Sigmoid colon (tissue), 7 donors: ENCODE data around the gene BOLA2. TPM values are rescaled to one million over a fixed set of nuclear protein-coding genes. Genes with fewer than 3 reads are reported as not detected.
"Not testable (repeated sequence)": the region's sequence is repeated elsewhere in the genome, so short reads cannot be mapped to it uniquely, and the experiment has no call there.

ENCODE experiments used
- DNase-seq: peaks from one replicate; pipeline ENCODE4 v3.0.0-alpha.2; 2019
- H3K27ac ChIP-seq, 4 donors: fragments of 200-600 bp; sonication (generic); one replicate each; pipeline ENCODE4 v1.5.1; 2016 to 2019; ENCODE audit warnings: mild to moderate bottlenecking in 1 of 4
- H3K27me3 ChIP-seq, 3 donors: fragments of 200-600 bp; sonication (generic); one replicate each; pipeline ENCODE4 v1.5.1; 2019; ENCODE audit warnings: mild to moderate bottlenecking in 1 of 3
- H3K36me3 ChIP-seq, 4 donors: fragments of 200-600 bp; sonication (generic); one replicate each; pipeline ENCODE4 v1.5.1; 2016 to 2019
- H3K4me1 ChIP-seq, 4 donors: fragments of 200-600 bp; sonication (generic); one replicate each; pipeline ENCODE4 v1.5.1; 2017 to 2019
- H3K4me3 ChIP-seq, 4 donors: fragments of 200-600 bp; sonication (generic); one replicate each; pipeline ENCODE4 v1.5.1; 2017 to 2019; ENCODE audit warnings: mild to moderate bottlenecking in 2 of 4, moderate library complexity in 1 of 4
- H3K9me3 ChIP-seq, 4 donors: fragments of 200-600 bp in 3 of 4; sonication (generic) in 3 of 4; one replicate each; pipeline versions ENCODE4 v1.5.1 to v1.6.1; 2013 to 2019
- WGBS, 2 donors: extraction: QIAGEN DNeasy Blood & Tissue Kit; methylation state at CpG; one replicate each; pipeline ENCODE4 v1.1.7; 2013; 5-methylcytosine and 5-hydroxymethylcytosine counted together
- intact Hi-C: fragments of 100-400 bp; cut with DNase I; formaldehyde crosslinking; loops from one replicate; pipeline ENCODE4 v1.15.1; 2023
- polyA plus RNA-seq, 3 donors: library from polyadenylated mRNA; stranded (reverse); fragments of 200-250 nt; gene quantifications; one replicate each; pipeline ENCODE4 v1.2.3, GENCODE V29; 2013
- total RNA-seq, 4 donors: library from RNA; depleted of rRNA; stranded (reverse); fragments of >200 nt; gene quantifications; one replicate each; pipeline ENCODE4 v1.1.0, GENCODE V29; 2016
- donor health status: healthy with polysubstance abuse.
- donor health status: Bipolar disorder and iron deficiency.
- donor health status: healthy.

Gene BOLA2
- total RNA-seq (10 to 100 TPM in 3 of 4 donors, 1 to 10 TPM in 1; 9.4 to 17.1 (median 13.2) TPM), polyA plus RNA-seq (10 to 100 TPM; 32.4 to 39.1 (median 36.6) TPM)

- H3K9me3 ChIP-seq, H3K27ac ChIP-seq, H3K4me3 ChIP-seq, DNase-seq, H3K4me1 ChIP-seq, H3K36me3 ChIP-seq, H3K27me3 ChIP-seq, intact Hi-C loops: not testable (repeated sequence)
- no CpG with 5 or more reads among the region's 33 CpGs for WGBS, 2 donors
These were observed at the start of gene BOLA2, which contains the start of gene SLX1B for GRCh38 chr16:29454269-29454668. TSS of gene BOLA2 (minus strand) at chr16:29454351. CDS start at chr16:29454253, 98 bp downstream. TSS of gene SLX1B (plus strand) at chr16:29454533.

DNA sequence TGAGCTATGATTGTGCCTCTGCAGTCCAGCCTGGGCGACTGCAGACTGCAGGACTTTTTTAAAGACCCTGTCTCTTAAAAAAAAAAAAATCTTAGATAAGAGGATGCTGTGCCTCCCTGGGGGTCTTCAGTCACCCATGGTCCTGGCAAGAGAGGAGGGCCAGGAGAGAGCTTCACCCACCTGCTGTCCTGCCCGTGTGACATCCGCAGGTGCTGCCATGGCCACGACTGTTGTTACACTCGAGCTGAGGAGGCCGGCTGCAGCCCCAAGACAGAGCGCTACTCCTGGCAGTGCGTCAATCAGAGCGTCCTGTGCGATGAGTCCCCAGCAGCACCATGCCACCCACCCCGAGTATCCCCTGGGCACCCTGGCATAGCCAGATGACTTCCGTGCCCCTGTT is 28.1 kb upstream of the BOLA2 start:
- DNase-seq: peak; percentile 21
- H3K9me3 ChIP-seq, H3K4me1 ChIP-seq, H3K36me3 ChIP-seq, intact Hi-C loops, H3K27ac ChIP-seq, H3K4me3 ChIP-seq, H3K27me3 ChIP-seq: not testable (repeated sequence)
- WGBS, 2 donors: 84 to 88% methylated on average over 6 to 7 of the region's 12 CpGs

DNA sequence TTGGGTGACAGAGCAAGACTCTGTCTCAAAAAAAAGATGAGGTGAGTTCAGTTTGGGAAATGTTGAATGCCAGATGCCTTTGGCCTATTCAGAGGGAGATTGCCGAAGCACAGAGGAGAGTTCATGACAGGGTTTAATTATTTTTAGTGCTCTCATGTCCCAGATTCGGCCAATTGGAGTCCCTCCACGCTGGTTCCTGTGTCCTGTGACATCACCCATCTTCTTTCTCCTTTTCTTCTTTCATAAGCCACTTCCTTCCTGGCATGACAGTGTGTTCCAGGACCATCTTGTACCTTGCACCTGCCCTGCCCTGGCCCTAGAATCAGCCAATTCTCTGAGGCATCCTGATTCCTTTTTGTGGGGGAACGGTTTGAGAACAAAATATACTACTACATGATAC is 17.9 kb upstream of the BOLA2 start:
- H3K4me3 ChIP-seq, intact Hi-C loops: not testable (repeated sequence)

GRCh38 chr16:29469660-29470059 is 15.5 kb upstream of the BOLA2 start:
- intact Hi-C loops, H3K4me3 ChIP-seq, H3K4me1 ChIP-seq, H3K27me3 ChIP-seq, H3K9me3 ChIP-seq, H3K36me3 ChIP-seq: not testable (repeated sequence)
- WGBS, 2 donors: 14 to 36% methylated on average over 5 to 6 of the region's 6 CpGs
- DNase-seq: peak; percentile 80
- H3K27ac ChIP-seq: peak overlapping the region in 2 of 4 donors; percentile 43 to 55

More for the DNA sequence above, 17.9 kb upstream of the BOLA2 start:
- H3K27me3 ChIP-seq, H3K9me3 ChIP-seq, H3K27ac ChIP-seq, DNase-seq, H3K36me3 ChIP-seq, H3K4me1 ChIP-seq: not testable (repeated sequence)
- WGBS, 2 donors: no CpG with 5 or more reads among the region's 4 CpGs

- intact Hi-C loops, H3K4me1 ChIP-seq, H3K36me3 ChIP-seq, H3K9me3 ChIP-seq, H3K27ac ChIP-seq, H3K27me3 ChIP-seq, H3K4me3 ChIP-seq, DNase-seq: not testable (repeated sequence)
- WGBS, 2 donors: no CpG with 5 or more reads among the region's 10 CpGs
These were observed 13.7 kb upstream of the BOLA2 start for GRCh38 chr16:29467654-29468366.

- H3K4me3 ChIP-seq, H3K27me3 ChIP-seq, H3K27ac ChIP-seq, H3K9me3 ChIP-seq, DNase-seq, H3K4me1 ChIP-seq, H3K36me3 ChIP-seq, intact Hi-C loops: not testable (repeated sequence)
- WGBS, 2 donors: no CpG with 5 or more reads among the region's 33 CpGs
These were observed 12.8 kb upstream of the BOLA2 start for GRCh38 chr16:29466904-29467303.

- H3K4me1 ChIP-seq, DNase-seq, H3K9me3 ChIP-seq, H3K36me3 ChIP-seq, intact Hi-C loops, H3K27ac ChIP-seq, H3K4me3 ChIP-seq, H3K27me3 ChIP-seq: not testable (repeated sequence)
- WGBS, 2 donors: 0% methylated on average over 7 of the region's 57 CpGs; no CpG with 5 or more reads in 1 of the 2 donors
These were observed 12.1 kb upstream of the BOLA2 start for GRCh38 chr16:29465985-29466824.

DNA sequence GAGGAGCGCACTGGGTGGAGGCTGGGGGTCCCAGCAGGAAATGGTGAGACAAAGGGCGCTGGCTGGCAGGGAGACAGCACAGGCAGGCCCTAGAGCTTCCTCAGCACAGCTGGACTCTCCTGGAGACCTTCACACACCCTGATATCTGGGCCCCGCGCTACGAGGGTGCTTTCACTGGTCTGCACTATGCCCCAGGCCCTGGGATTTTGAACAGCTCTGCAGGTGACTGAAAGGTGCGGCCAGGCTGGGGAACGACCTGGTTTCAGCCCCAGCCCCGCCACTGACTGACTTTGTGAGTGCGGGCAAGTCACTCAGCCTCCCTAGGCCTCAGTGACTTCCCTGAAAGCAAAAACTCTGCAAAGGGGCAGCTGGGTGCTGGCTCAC is 6.5 kb upstream of the BOLA2 start:
- H3K36me3 ChIP-seq, H3K4me3 ChIP-seq, H3K4me1 ChIP-seq, H3K27me3 ChIP-seq, H3K27ac ChIP-seq, DNase-seq, H3K9me3 ChIP-seq, intact Hi-C loops: not testable (repeated sequence)
- WGBS, 2 donors: no CpG with 5 or more reads among the region's 9 CpGs

DNA sequence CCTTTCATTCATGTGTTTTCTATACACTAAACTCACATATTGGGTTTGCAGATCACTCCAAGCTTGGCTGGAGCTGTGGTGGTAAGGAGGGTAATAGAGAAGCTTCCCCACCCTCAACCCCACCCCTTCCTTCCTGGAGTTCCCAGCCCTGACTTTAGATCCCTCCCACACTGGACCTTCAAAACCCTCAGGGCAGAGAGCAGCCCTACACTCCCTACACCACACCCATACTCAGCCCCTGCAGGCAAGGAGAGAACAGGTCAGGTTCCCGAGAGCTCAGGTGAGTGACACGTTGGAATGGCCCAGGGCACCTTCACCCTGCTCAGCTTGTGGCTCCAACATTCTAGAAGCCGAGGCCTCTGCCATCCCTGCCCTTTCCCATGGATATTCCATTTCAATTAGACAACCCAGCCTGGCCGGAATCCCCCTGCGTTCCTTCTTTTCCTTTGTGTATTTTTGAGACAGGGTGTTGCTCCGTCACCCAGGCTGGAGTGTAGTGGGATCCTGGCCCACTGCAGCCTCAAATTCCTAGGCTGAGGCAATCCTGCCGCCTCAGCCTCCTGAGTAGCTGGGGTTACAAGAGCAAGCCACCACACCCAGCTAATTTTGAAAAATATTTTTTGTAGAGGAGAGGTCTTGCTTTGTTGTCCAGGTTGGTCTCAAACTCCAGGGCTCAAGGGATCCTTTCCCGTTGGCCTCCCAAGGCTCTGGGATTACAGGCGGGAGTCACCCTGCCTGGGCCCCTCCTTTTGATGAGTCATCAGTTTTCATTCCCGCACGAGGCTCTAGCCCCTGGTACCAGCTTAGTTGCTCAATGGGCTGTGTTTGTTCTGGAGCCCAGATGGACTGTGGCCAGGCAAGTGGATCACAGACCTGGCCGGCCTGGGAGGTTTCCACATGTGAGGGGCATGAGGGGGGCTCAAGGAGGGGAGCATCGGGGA is 5.8 kb upstream of the BOLA2 start, which contains the start of gene SULT1A4:
TSS of gene SULT1A4 (plus strand) at position 208 of the 941 bp plus-strand sequence. CDS start 1,473 bp downstream, outside the sequence.
- intact Hi-C loops, H3K27ac ChIP-seq, H3K36me3 ChIP-seq, H3K4me1 ChIP-seq, DNase-seq, H3K9me3 ChIP-seq, H3K27me3 ChIP-seq, H3K4me3 ChIP-seq: not testable (repeated sequence)
- no CpG with 5 or more reads among the region's 13 CpGs for WGBS, 2 donors

GRCh38 chr16:29457660-29458059 is 3.5 kb upstream of the BOLA2 start:
- H3K4me3 ChIP-seq, H3K27ac ChIP-seq, H3K9me3 ChIP-seq, H3K36me3 ChIP-seq, intact Hi-C loops, H3K4me1 ChIP-seq, H3K27me3 ChIP-seq: not testable (repeated sequence)
- 96 to 98% methylated on average over 1 of the region's 2 CpGs for WGBS, 2 donors
- DNase-seq: peak; percentile 25

DNA sequence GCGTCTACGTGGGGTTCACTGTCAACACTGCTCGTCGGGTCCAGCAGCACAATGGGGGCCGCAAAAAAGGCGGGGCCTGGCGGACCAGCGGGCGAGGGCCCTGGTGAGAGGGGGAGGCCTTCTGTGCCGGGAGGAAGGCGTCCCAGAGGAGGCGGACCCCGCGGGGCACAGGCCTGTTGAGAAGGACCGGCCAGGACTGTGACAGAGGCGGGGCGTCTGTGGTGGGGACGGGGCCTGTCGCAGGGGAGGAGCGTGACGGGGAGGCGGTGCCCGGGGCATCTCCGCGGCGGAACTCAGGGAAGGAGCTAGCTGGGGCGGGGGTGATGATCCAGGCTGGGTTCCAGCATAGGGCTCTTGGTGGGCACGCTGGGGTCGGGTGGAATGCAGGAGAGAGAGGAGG is 677 bp upstream of the BOLA2 start:
- intact Hi-C loops: not testable (repeated sequence)
- WGBS, 2 donors: no CpG with 5 or more reads among the region's 29 CpGs

DNA sequence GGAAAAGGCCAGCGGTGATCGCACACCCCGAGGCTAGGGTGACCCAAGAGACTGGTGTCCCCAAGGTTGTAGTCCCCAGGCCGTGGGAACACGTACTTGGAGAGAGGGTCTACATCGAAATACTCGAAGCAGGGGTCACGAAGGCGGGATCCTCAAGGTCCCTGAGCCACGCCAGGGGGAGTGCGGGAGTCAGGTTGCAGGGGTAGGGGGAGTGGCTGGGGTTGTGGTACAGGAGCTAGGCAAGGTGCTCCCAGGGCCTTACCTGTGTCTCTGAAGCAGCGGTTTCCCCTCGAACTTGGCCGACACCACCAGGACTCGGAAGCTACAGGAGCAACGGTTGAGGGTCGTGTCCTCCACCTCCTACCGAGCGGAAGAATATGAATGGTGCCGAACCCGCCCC is 397 bp downstream of the BOLA2 start:
- H3K27me3 ChIP-seq, H3K27ac ChIP-seq, H3K36me3 ChIP-seq, H3K9me3 ChIP-seq, H3K4me1 ChIP-seq, intact Hi-C loops, H3K4me3 ChIP-seq, DNase-seq: not testable (repeated sequence)
- no CpG with 5 or more reads among the region's 21 CpGs for WGBS, 2 donors

More for the DNA sequence above, 677 bp upstream of the BOLA2 start:
- DNase-seq, H3K27ac ChIP-seq, H3K4me1 ChIP-seq, H3K9me3 ChIP-seq, H3K36me3 ChIP-seq, H3K27me3 ChIP-seq, H3K4me3 ChIP-seq: not testable (repeated sequence)
